GM04504 (cell line): ENCODE results near the gene ZNF775.

ENCODE experiments used
- DNase-seq: peaks from one replicate; pipeline ENCODE4 v3.0.0-alpha.2; 2012; ENCODE audit warnings: low read depth

Gene ZNF775

DNA sequence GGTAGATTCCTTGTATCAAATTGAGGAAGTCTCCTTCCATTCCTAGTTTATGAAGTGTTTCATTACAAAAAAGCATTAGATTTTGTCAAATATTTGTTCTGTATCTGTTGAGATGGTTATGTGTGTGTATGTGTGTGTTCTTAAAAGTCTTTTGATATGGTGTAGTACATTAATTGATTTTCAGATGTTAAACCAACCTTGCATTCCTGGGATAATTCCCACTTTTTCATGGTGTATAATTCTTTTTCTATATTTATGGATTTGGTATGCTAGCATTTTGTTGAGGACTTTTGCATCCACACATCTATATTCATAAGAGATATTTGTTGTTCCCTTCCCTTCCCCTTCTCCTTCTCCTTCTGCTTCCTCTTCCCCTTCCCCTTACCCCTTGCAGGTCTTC lies 62.4 kb downstream of the ZNF775 start:
- no peak for DNase-seq

DNA sequence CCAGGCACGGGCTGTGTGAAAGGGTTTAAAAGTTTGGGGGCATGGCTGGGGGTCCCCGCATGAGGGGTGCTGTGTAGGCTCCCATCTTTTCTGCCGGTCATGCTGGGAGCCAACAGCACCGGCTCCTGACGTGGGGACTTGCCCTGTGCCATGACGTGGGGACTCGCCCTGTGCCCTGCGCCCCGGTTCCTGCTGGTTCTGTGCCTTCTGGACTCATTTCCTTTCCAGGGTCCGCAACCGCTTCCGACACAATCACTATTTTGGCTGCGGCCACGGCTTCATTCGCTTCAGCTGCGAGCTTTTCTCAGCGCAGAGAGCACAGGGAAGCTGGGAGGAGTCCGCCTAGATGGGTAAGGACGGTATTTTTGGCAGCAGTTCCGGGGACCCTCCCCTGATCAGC lies 63.7 kb downstream of the ZNF775 start:
- no peak for DNase-seq

DNA sequence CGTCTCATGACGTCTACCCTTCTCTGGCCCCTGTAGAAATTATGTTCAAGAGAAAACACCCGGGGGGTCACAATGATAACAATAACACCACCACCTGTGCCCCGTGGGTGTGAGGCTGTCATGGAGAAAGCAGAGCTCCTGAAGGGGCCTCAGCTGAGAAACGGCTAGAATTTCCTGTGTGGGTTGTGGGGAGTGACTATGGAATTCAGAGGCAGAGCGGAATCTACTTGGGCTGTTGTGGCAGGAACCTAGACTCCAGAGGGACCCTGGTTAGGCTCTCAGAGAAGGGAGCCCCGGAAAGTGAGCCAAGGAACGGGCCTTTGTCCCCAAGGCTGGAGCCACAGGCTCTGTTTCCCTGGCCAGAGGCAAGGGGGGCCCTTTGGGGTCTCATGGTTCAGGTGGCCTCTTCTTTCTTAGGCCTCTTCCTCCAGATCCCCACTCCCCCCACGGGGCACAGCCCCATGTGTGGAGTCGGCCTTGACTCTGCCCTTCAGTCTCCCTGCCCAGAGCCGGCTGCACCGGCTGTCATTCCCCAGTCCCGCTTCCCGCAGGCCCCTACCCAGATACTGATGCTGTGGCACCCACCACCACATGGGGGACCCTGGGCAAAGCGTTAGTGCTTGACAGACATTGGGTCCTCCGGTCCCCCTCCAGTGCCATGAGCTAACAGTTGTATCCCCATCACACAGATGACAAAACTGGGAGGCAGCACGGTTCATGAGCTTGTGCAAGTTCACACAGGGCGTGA lies 64.8 kb downstream of the ZNF775 start:
- no peak for DNase-seq

GRCh38 chr7:150444674-150445365 lies 65.7 kb downstream of the ZNF775 start:
- no peak for DNase-seq

GRCh38 chr7:150446288-150446938 lies 67.3 kb downstream of the ZNF775 start:
- no peak for DNase-seq
